Activated CD8-positive, alpha-beta T cell treated with anti-CD3 and anti-CD28 coated beads for 36 hours (primary cell): ENCODE data around the gene OR1M1. TPM values are rescaled to one million over a fixed set of nuclear protein-coding genes. Genes with fewer than 3 reads are reported as not detected.

Source experiments
- ATAC-seq: fragments of 200-7000 bp; cut with Tn5 transposase; one replicate; pipeline ENCODE4 v1.10.0; 2021; ENCODE audit warnings: mild to moderate bottlenecking, moderate library complexity
- CTCF ChIA-PET: fragments of 350-600 bp; sonication (Branson Sonifier 250); formaldehyde crosslinking; loops from one replicate; lab custom pipeline; 2021; ENCODE audit warnings: antibody characterized with exemption; lab: Charles Lee
- POLR2A ChIA-PET: fragments of 350-600 bp; sonication (Branson Sonifier 250); formaldehyde crosslinking; loops from one replicate; lab custom pipeline; 2021; ENCODE audit warnings: antibody characterized with exemption; lab: Charles Lee
- DNase-seq: peaks from one replicate; pipeline ENCODE4 v3.0.0-alpha.2; 2020
- H3K27ac Mint-ChIP-seq: one replicate; pipeline ENCODE4 v1.8.0; 2021; ENCODE audit warnings: mild to moderate bottlenecking, mixed read lengths
- H3K27me3 Mint-ChIP-seq: one replicate; pipeline ENCODE4 v1.8.0; 2021; ENCODE audit warnings: mixed read lengths
- H3K36me3 Mint-ChIP-seq: one replicate; pipeline ENCODE4 v1.8.0; 2021; ENCODE audit warnings: low read depth, mixed read lengths
- H3K4me1 Mint-ChIP-seq: one replicate; pipeline ENCODE4 v1.8.0; 2021; ENCODE audit warnings: low read depth, mixed read lengths
- H3K4me3 Mint-ChIP-seq: one replicate; pipeline ENCODE4 v1.8.0; 2021; ENCODE audit warnings: mild to moderate bottlenecking, moderate library complexity, mixed read lengths
- H3K9me3 Mint-ChIP-seq: one replicate; pipeline ENCODE4 v1.8.0; 2021; ENCODE audit warnings: mixed read lengths
- intact Hi-C: fragments of 100-400 bp; cut with micrococcal nuclease; formaldehyde crosslinking; loops from one replicate; pipeline ENCODE4 v1.10.0; 2022
- total RNA-seq, 2 experiments: library from RNA; stranded (reverse); gene quantifications; one replicate each; pipeline ENCODE4 v1.2.3, GENCODE V29; 2021
- TF ChIP-seq, protein P1 (sequence below): fragments of 200-600 bp; IDR thresholded peaks from one replicate; pipeline ENCODE4 v1.8.0; 2022; ENCODE audit warnings: antibody characterized with exemption, mild to moderate bottlenecking

Gene OR1M1, protein sequence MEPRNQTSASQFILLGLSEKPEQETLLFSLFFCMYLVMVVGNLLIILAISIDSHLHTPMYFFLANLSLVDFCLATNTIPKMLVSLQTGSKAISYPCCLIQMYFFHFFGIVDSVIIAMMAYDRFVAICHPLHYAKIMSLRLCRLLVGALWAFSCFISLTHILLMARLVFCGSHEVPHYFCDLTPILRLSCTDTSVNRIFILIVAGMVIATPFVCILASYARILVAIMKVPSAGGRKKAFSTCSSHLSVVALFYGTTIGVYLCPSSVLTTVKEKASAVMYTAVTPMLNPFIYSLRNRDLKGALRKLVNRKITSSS
- not detected for total RNA-seq

DNA sequence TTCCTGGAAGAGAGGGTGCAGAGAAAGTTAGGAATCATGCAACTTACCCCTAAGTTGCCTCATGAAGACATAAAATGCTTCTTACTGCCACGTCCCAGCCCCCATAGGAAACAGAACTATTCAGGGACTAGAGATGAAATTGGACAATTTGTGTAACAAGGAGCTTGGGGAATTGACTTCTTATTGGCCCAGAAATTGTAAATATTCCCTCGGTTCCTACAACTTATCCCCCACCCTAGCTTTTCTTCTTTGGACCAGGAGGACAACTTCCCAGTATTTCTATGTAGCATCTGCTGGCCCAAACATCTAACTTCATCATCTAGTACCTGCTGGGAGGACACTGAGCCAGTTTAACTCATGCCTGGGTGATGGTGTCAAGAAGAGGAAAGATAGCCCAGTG is at the start of gene OR1M1:
Gene OR1M1 (plus strand): TSS at position 301 of the 400 bp plus-strand sequence. CDS start 6,184 bp downstream, outside the sequence.
- no peak within 1 kb of the TSS for H3K27ac Mint-ChIP-seq
- ChIA-PET POLR2A (no interaction called here), CTCF (no interaction called here)
- no peak for ATAC-seq
- DNase-seq, result no peak
- H3K4me3 Mint-ChIP-seq, result no peak within 1 kb of the TSS
- H3K9me3 Mint-ChIP-seq, result no peaks in the 10 kb centered on the region
- intact Hi-C loops, result no loop called here
- no peaks in the 10 kb centered on the region for H3K4me1 Mint-ChIP-seq
- no peaks in the 10 kb centered on the region for H3K36me3 Mint-ChIP-seq
- TF ChIP-seq, protein P1, sequence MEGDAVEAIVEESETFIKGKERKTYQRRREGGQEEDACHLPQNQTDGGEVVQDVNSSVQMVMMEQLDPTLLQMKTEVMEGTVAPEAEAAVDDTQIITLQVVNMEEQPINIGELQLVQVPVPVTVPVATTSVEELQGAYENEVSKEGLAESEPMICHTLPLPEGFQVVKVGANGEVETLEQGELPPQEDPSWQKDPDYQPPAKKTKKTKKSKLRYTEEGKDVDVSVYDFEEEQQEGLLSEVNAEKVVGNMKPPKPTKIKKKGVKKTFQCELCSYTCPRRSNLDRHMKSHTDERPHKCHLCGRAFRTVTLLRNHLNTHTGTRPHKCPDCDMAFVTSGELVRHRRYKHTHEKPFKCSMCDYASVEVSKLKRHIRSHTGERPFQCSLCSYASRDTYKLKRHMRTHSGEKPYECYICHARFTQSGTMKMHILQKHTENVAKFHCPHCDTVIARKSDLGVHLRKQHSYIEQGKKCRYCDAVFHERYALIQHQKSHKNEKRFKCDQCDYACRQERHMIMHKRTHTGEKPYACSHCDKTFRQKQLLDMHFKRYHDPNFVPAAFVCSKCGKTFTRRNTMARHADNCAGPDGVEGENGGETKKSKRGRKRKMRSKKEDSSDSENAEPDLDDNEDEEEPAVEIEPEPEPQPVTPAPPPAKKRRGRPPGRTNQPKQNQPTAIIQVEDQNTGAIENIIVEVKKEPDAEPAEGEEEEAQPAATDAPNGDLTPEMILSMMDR, result no peak
- peaks cover 7% of the 10 kb centered on the region for H3K27me3 Mint-ChIP-seq

DNA sequence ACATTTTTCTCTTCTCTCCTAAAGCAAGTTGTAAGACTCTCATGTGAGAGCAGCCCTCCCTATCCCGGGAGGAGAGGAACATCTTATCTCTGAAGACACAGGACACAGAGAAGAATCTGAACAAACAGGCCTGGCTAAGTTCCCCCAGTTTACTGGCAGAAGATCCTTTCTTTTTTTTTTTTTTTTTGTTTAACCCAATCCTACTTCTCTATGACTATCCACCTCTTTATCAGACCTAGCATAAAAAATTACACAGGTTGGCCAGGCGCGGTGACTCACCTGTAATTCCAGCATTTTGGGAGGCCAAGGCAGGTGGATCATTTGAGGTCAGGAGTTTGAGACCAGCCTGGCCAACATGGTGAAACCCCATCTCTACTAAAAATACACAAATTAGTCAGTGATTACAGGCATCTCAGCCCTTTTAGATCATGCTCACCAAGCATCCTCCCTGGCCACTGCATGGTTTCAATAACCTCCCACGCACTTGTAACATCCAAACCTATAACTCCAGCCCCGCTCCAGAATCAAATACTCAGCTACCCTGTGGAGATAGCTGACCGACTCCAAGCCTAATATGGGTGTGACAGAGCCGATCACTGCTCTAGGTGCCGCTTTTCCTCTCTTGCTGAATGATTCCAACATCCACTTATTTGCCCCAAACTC is 49.3 kb upstream of the OR1M1 start:
- TF ChIP-seq, protein P1, result no peak
- H3K27me3 Mint-ChIP-seq, result peaks cover 6% of the 10 kb centered on the region
- DNase-seq (no peak), ATAC-seq (no peak)
- ChIA-PET CTCF (no interaction called here), POLR2A (no interaction called here)
- intact Hi-C loops, result no loop called here
- no peak overlapping the region for H3K4me3 Mint-ChIP-seq
- no peaks in the 10 kb centered on the region for H3K36me3 Mint-ChIP-seq
- no peaks in the 10 kb centered on the region for H3K9me3 Mint-ChIP-seq
- no peak overlapping the region for H3K27ac Mint-ChIP-seq
- no peaks in the 10 kb centered on the region for H3K4me1 Mint-ChIP-seq

- no peaks in the 10 kb centered on the region for H3K4me1 Mint-ChIP-seq
- TF ChIP-seq, protein P1, result no peak
- ATAC-seq (no peak), DNase-seq (no peak)
- no peaks in the 10 kb centered on the region for H3K9me3 Mint-ChIP-seq
- H3K36me3 Mint-ChIP-seq, result no peaks in the 10 kb centered on the region
- no peak overlapping the region for H3K27ac Mint-ChIP-seq
- peaks cover 6% of the 10 kb centered on the region for H3K27me3 Mint-ChIP-seq
- no peak overlapping the region for H3K4me3 Mint-ChIP-seq
- ChIA-PET CTCF (no interaction called here), POLR2A (no interaction called here)
- intact Hi-C loops, result no loop called here
These were observed 47.1 kb upstream of the OR1M1 start for GRCh38 chr19:9039728-9040127.

DNA sequence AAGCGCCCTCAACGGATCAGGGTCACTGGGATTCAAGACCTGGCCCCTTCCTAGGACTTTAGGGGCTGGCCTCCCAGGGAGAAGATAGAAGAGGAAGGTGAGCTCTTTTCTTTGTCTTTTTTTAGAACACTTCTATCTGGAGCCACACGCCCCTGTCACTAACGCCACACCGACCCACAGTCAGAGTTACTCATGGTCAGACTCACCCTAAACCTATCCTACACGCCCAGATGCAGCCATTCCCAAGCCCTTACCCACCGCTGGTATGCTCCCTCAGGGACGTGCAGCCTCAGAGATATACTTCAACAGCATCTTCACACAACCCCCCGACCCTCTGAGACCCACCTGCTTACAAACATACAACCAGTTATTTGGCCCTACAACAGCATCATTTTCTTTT is 46.7 kb upstream of the OR1M1 start:
- Mint-ChIP-seq H3K27ac (no peak overlapping the region), H3K4me3 (no peak overlapping the region), H3K4me1 (no peaks in the 10 kb centered on the region), H3K9me3 (no peaks in the 10 kb centered on the region), H3K36me3 (no peaks in the 10 kb centered on the region), H3K27me3 (peaks cover 9% of the 10 kb centered on the region)
- ChIA-PET POLR2A (no interaction called here), CTCF (no interaction called here)
- intact Hi-C loops, result no loop called here
- TF ChIP-seq, protein P1, result no peak
- no peak for DNase-seq
- ATAC-seq, result no peak

DNA sequence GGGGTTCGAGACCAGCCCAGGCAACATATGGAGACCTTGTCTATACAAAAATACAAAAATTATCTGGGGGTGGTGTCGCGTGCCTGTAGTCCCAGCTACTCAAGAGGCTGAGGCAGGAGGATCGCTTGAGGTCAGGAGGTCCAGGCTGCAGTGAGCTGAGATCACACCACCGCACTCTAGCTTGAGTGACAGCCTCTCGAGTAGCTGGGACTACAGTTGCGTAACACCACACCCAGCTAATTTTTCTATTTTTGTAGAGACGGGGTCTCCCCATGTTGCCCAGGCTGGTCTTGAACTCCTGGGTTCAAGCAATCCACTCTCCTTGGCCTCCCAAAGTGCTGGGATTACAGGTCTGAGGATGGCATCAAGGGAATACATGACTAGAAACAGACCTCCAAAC is 45.8 kb upstream of the OR1M1 start:
- DNase-seq, result no peak
- H3K27me3 Mint-ChIP-seq, result peaks cover 11% of the 10 kb centered on the region
- ChIA-PET CTCF (no interaction called here), POLR2A (no interaction called here)
- H3K4me1 Mint-ChIP-seq, result no peaks in the 10 kb centered on the region
- H3K9me3 Mint-ChIP-seq, result no peaks in the 10 kb centered on the region
- no peak for ATAC-seq
- no peaks in the 10 kb centered on the region for H3K36me3 Mint-ChIP-seq
- TF ChIP-seq, protein P1, result no peak
- no peak overlapping the region for H3K4me3 Mint-ChIP-seq
- no peak overlapping the region for H3K27ac Mint-ChIP-seq
- intact Hi-C loops, result no loop called here
